GM19328 (cell line): ENCODE data around the gene RNF186.
"Not testable (repeated sequence)": the region's sequence is repeated elsewhere in the genome, so short reads cannot be mapped to it uniquely, and the experiment has no call there.

ENCODE experiments used
- ATAC-seq: cut with Tn5 transposase; IDR thresholded peaks from one replicate; pipeline ENCODE4 v1.9.1; 2021; ENCODE audit warnings: mild to moderate bottlenecking, moderate library complexity; ENCODE audit not compliant: unreplicated experiment

Gene RNF186

GRCh38 chr1:19825298-19825697, 10.2 kb upstream of the RNF186 start:
- no peak for ATAC-seq

DNA sequence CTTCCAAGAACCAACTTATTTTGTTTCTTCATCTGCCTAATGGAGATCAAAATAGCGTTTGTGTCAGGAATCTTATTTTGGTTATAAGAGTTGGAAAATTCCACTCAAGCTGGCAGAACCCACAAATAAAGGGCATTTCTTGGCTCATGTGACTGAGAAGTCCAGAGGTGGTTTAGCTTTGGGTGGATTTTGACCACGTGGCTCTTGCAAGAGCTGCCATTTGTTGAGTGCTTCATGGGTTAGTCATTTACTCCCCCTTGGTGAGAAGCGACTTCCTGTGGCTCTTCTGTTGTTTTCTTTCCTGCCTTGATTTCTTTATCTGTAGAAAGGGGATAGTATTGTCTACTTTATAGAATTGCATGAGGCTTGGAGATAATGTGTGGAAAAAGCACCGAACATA, 9.5 kb upstream of the RNF186 start:
- no peak for ATAC-seq

DNA sequence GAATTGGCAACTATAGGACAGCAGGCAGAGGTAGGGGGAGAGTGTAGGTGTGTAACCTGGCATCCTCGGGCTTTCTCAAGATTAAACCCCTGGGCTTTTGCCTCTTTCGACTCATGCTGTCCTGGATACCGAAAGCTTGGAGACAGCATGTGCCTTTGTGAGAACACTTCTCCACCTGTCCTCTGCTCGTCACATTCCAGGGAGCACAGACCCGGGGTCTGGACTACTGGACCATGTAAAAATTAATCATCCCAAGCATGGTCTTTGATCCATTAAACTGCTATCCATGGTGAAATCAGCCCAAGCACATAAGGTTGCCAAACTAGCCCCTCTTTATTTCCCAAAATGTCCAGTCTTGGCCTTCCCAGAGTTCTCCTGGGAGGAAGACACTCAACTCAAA, 9.0 kb upstream of the RNF186 start:
- no peak for ATAC-seq

- no peak for ATAC-seq
Observed at GRCh38 chr1:19819701-19820100, 4.6 kb upstream of the RNF186 start.

DNA sequence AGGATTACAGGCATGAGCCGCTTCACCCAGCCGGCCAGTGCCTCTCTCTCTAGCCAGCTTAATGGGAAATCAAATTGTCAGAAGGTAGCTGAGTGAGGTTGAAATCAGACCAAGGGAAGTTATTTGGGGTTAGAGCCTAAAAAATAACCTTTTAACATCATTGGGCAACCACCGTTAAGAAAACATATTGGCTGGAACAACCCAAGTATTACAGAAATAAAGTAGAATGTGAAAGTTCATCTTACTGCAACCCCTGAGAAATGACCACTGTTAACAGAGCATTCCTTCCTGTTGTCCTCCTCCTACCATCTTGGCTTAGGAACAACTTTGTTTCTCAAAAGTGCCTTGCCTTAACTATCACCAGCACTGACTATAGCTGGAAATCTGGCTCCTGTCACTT, 3.2 kb upstream of the RNF186 start:
- ATAC-seq: no peak

- no peak for ATAC-seq
Observed at GRCh38 chr1:19817160-19817559, 2.1 kb upstream of the RNF186 start.

DNA sequence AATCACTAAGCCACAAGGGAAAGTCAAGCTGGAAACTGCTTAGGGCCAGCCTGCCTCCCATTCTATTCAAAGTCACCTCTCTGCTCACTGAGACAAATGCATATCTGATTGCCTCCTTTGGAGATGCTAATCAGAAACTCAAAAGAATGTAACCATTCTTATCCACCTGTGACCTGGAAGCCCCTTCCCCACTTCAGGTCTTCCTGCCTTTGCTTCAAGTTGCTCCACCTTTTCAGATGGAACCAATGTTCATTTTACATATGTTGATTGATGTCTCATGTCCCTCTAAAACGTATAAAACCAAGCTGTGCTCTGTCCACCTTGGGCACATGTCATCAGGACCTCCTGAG, 1.6 kb upstream of the RNF186 start:
- ATAC-seq: not testable (repeated sequence)

- ATAC-seq: no peak
Observed at GRCh38 chr1:19815801-19816736, 986 bp upstream of the RNF186 start.

DNA sequence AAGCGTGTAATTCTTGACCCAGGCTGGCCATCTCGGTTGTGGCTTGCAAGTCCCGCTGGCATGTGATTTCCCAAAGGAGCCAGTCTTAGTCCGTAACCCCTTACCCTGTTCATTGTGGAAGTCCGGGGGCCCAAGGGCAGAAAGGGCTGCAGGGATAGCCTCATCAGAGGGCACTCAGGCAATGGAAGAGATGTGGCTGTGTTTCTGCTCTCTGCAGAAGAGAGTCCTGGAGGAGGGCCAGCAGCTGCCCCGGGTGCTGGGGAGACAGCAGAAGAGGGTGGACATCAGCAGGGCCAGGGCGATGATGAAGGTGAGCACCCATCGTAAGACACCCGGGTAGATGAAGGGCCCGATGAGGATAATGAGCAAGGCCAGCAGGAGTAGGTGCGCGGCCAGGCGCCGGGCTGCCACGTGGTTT, 830 bp downstream of the RNF186 start:
- ATAC-seq: no peak

DNA sequence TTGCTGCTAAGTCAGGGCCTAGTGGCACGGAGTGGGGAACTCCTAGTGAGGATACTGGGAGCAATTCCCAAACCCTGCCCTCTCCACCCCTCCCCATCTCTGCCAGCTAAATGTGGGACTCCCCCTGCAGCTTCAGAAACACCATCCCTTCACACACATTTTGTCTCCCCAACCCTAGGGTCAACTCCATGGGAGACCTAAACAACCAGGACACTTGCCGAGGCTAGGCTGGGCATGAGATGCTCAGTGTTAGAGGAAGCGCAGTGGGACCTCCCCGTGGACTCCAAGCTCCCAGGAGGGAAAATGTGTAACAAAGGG, 1.5 kb downstream of the RNF186 start:
- ATAC-seq: no peak

GRCh38 chr1:19812875-19813642, 2.0 kb downstream of the RNF186 start:
- no peak for ATAC-seq

- ATAC-seq: no peak
Observed at GRCh38 chr1:19811206-19811851, 3.8 kb downstream of the RNF186 start.

GRCh38 chr1:19809044-19809750, 5.9 kb downstream of the RNF186 start:
- no peak for ATAC-seq

GRCh38 chr1:19808351-19808750, 6.7 kb downstream of the RNF186 start:
- ATAC-seq: no peak

DNA sequence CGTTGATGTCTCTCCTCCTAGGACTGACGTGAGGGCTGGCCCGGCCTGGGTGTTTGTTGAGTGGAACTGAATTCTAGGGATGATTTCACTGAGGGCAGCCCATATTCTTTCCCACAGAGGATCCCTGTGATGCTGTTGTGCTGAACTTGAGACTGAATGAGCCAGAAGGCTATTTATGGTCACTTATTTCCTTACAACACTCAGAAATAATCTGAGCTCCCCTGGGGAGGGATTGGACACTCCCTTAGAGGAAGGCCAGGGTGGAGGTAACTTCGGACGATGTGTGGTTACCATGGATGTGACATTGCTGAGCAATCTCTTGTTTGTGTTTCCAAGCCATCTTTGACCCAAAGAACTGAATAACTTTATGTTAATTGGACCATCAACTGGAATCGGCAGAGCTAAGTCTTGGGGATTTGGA, 10.2 kb downstream of the RNF186 start:
- no peak for ATAC-seq

GRCh38 chr1:19802269-19802668, 12.8 kb downstream of the RNF186 start:
- ATAC-seq: no peak

- ATAC-seq: no peak
Observed at GRCh38 chr1:19800076-19800804, 14.8 kb downstream of the RNF186 start.

GRCh38 chr1:19799230-19800075, 15.6 kb downstream of the RNF186 start, which contains the start of gene TMCO4:
Gene TMCO4, minus strand, starts transcription at chr1:19799916. Its CDS starts 19,158 bp downstream, at chr1:19780758.
- ATAC-seq: no peak

GRCh38 chr1:19798486-19799229, 16.4 kb downstream of the RNF186 start:
- no peak for ATAC-seq
